ENCODE data around the gene ENPP1. TPM values are rescaled to one million over a fixed set of nuclear protein-coding genes. Genes with fewer than 3 reads are reported as not detected.

ENPP1 gene
- total and polyA plus RNA-seq, 2 donors (not counting 3 experiments of a cell fraction or from before 2014, with no cell fraction given), result 0.36 to 1.4 TPM

- no peak overlapping the region for H3K4me3 ChIP-seq (replicated peaks in 1 of 3; ENCODE audit: insufficient read depth in 1 of 3, low read depth in 1 of 3, low read length in 3 of 3)
- CTCF ChIA-PET, result interaction anchor here (0.8 to 3.2 kb wide), 5 partner anchors 8 to 418 kb away, joined by 3 to 9 read pairs (median 3); no protein-coding TSS in a partner anchor
- no peak overlapping the region for H3K27ac ChIP-seq (ENCODE audit: insufficient read depth, low read depth, low read length)
- H3K79me2 ChIP-seq (ENCODE audit: control insufficient read depth, insufficient read depth, low read length), result no peaks in the 10 kb centered on the region
- no peak overlapping the region for H3K4me2 ChIP-seq (ENCODE audit: insufficient read depth, low read length)
- dilution Hi-C loops (cut with MboI; ENCODE audit: extremely low pct_ligation_motif_present, low sequenced_read_pairs), result no loop called here
- TF ChIP-seq EZH2 (IDR thresholded peaks at IDR 0.05; ENCODE audit: borderline replicate concordance, low read depth, low read length, severe bottlenecking), result no peak
- TF ChIP-seq CTCF (IDR thresholded peaks at IDR 0.05; ENCODE audit: extremely low read depth in 1 of 2, insufficient read depth in 1 of 2, low read depth in 1 of 2, low read length in 2 of 2), result no peak
- TF ChIP-seq FOS (IDR thresholded peaks at IDR 0.05; ENCODE audit: borderline replicate concordance, insufficient read depth, low read length), result no peak
- TF ChIP-seq JUN (IDR thresholded peaks at IDR 0.05; ENCODE audit: borderline replicate concordance, insufficient read depth, insufficient read length, low read depth), result no peak
- TF ChIP-seq POLR2A (IDR thresholded peaks at IDR 0.05; ENCODE audit: low read depth, low read length), result no peak
- TF ChIP-seq POLR2AphosphoS5 (IDR thresholded peaks at IDR 0.05; ENCODE audit: insufficient read depth, low read depth, low read length), result no peak
- TF ChIP-seq GATA2 (IDR thresholded peaks at IDR 0.05; ENCODE audit: insufficient read depth, insufficient read length, low read depth, low read length), result no peak
- TF ChIP-seq MYC (IDR thresholded peaks at IDR 0.05; ENCODE audit: low read depth, low read length), result no peak
- TF ChIP-seq MAX (IDR thresholded peaks at IDR 0.05; ENCODE audit: insufficient read depth, insufficient read length), result no peak
- no peak for FAIRE-seq
- no peak for DNase-seq (ENCODE audit: low read depth, low spot score)
- H3K4me1 ChIP-seq (ENCODE audit: control insufficient read depth, extremely low read depth, insufficient read depth, low read length), result peaks cover 17% of the 10 kb centered on the region
- H3K9ac ChIP-seq (replicated peaks; ENCODE audit: extremely low read depth, insufficient read depth, low read length), result no peak overlapping the region
- intact Hi-C loops (cut with micrococcal nuclease), result no loop called here
- H3K27me3 ChIP-seq (ENCODE audit: control insufficient read depth in 2 of 2, insufficient read depth in 2 of 2, low read length in 2 of 2), result no peaks in the 10 kb centered on the region
- no peaks in the 10 kb centered on the region for H4K20me1 ChIP-seq (replicated peaks; ENCODE audit: control insufficient read depth, extremely low read depth, insufficient read depth, low read length)
- no TSS peak for BruUV-seq (replicated peaks)
- H3K36me3 ChIP-seq (ENCODE audit: control insufficient read depth in 2 of 2, extremely low read depth in 1 of 2, insufficient read depth in 2 of 2, low read length in 2 of 2), result no peaks in the 10 kb centered on the region
- H2AFZ ChIP-seq (ENCODE audit: low read depth, low read length), result no peak overlapping the region
- H3K9me3 ChIP-seq (replicated peaks; ENCODE audit: control insufficient read depth, insufficient read depth, low read length), result no peaks in the 10 kb centered on the region
- H3K9me1 ChIP-seq (replicated peaks; ENCODE audit: control insufficient read depth, extremely low read depth, insufficient read depth, low read length), result no peaks in the 10 kb centered on the region
- POLR2A ChIA-PET, result no interaction called here
These were observed 53.6 kb downstream of the ENPP1 start for GRCh38 chr6:131861381-131861780.
